Neural cell (in vitro differentiated cells): ENCODE data around the gene INPP5E. TPM values are rescaled to one million over a fixed set of nuclear protein-coding genes. Genes with fewer than 3 reads are reported as not detected.

Experiments
- H2AFZ ChIP-seq: fragments of 200-600, 300-800 bp; sonication (generic), shearing (Covaris generic); 2 replicates; pipeline ENCODE4 v1.6.0; 2014; ENCODE audit warnings: low read depth, mild to moderate bottlenecking, antibody characterized with exemption, low read length, moderate library complexity
- H3F3A ChIP-seq: fragments of 200-600 bp; shearing (Covaris generic); 2 replicates; pipeline ENCODE4 v1.6.1; 2016; ENCODE audit warnings: mild to moderate bottlenecking, moderate library complexity, mixed read lengths, antibody characterized with exemption, low read length; ENCODE audit not compliant: insufficient read depth, poor library complexity, severe bottlenecking
- H3K27ac ChIP-seq: fragments of 200-600, 300-800 bp; sonication (generic), shearing (Covaris generic); 2 replicates; pipeline ENCODE4 v1.5.1; 2014; ENCODE audit warnings: mild to moderate bottlenecking, low read length, moderate library complexity
- H3K27me3 ChIP-seq: fragments of 300-800, 200-600 bp; sonication (generic), shearing (Covaris generic); 2 replicates; pipeline ENCODE4 v1.6.0; 2014; ENCODE audit warnings: mild to moderate bottlenecking, low read depth, low read length, moderate library complexity; ENCODE audit not compliant: insufficient read depth
- H3K36me3 ChIP-seq: fragments of 300-800, 200-600 bp; sonication (generic), shearing (Covaris generic); 2 replicates; pipeline ENCODE4 v1.5.1; 2014; ENCODE audit warnings: mild to moderate bottlenecking, antibody characterized with exemption, low read length, moderate library complexity; ENCODE audit not compliant: insufficient read depth
- H3K4me2 ChIP-seq: fragments of 300-800, 200-600 bp; sonication (generic), shearing (Covaris generic); 2 replicates; pipeline ENCODE4 v1.6.0; 2014; ENCODE audit warnings: mild to moderate bottlenecking, low read length
- H3K4me3 ChIP-seq: fragments of 300-800, 200-600 bp; sonication (generic), shearing (Covaris generic); 2 replicates; pipeline ENCODE4 v1.5.1; 2014; ENCODE audit warnings: mild to moderate bottlenecking, low read length, moderate library complexity
- H3K79me2 ChIP-seq: fragments of 200-600 bp; shearing (Covaris generic); replicated peaks from 2 replicates; pipeline ENCODE4 v1.6.0; 2014; ENCODE audit warnings: mild to moderate bottlenecking, low read length, moderate library complexity; ENCODE audit not compliant: insufficient read depth
- H3K9ac ChIP-seq: fragments of 300-800, 200-600 bp; sonication (generic), shearing (Covaris generic); 2 replicates; pipeline ENCODE4 v1.6.1; 2016; ENCODE audit warnings: mild to moderate bottlenecking, low read length, mixed read lengths
- H3K9me2 ChIP-seq: fragments of 200-600 bp; shearing (Covaris generic); 2 replicates; pipeline ENCODE4 v1.6.1; 2016; ENCODE audit warnings: mild to moderate bottlenecking, low read length, mixed read lengths; ENCODE audit not compliant: insufficient read depth
- H3K9me3 ChIP-seq: fragments of 200-600, 300-800 bp; sonication (generic), shearing (Covaris generic); 2 replicates; pipeline ENCODE4 v1.6.1; 2016; ENCODE audit warnings: mild to moderate bottlenecking, mixed run types, low read length, moderate library complexity, mixed read lengths
- H4K20me1 ChIP-seq: fragments of 200-600 bp; shearing (Covaris generic); 2 replicates; pipeline ENCODE4 v1.6.1; 2016; ENCODE audit warnings: mild to moderate bottlenecking, mixed run types; ENCODE audit not compliant: insufficient read depth
- EP300 ChIP-seq: fragments of 450-650 bp; conservative IDR thresholded peaks from 2 replicates; pipeline ENCODE4 v1.6.1; 2014; ENCODE audit warnings: antibody characterized with exemption, mild to moderate bottlenecking, moderate library complexity; ENCODE audit not compliant: poor library complexity, severe bottlenecking
- EZH2 ChIP-seq: fragments of 200-600, 300-800 bp; shearing (Covaris generic), sonication (generic); IDR thresholded peaks from 2 replicates; pipeline ENCODE4 v1.6.1; 2014; ENCODE audit warnings: antibody characterized with exemption, low read length, borderline replicate concordance, mild to moderate bottlenecking; ENCODE audit not compliant: insufficient read depth, poor library complexity, severe bottlenecking
- MXI1 ChIP-seq: fragments of 450-650 bp; conservative IDR thresholded peaks from 2 replicates; pipeline ENCODE4 v1.6.1; 2014; ENCODE audit warnings: antibody characterized with exemption, mild to moderate bottlenecking; ENCODE audit not compliant: poor library complexity, severe bottlenecking
- POLR2AphosphoS5 ChIP-seq: IDR thresholded peaks from 2 replicates; pipeline ENCODE4 v1.6.1; 2012
- RAD21 ChIP-seq: fragments of 450-650 bp; conservative IDR thresholded peaks from 2 replicates; pipeline ENCODE4 v1.6.1; 2014; ENCODE audit warnings: antibody characterized with exemption, mild to moderate bottlenecking, moderate library complexity
- SMC3 ChIP-seq: fragments of 450-650 bp; conservative IDR thresholded peaks from 2 replicates; pipeline ENCODE4 v1.6.1; 2014; ENCODE audit warnings: antibody characterized with exemption, mild to moderate bottlenecking, moderate library complexity; ENCODE audit not compliant: poor library complexity
- TAF1 ChIP-seq: IDR thresholded peaks from 2 replicates; pipeline ENCODE4 v1.6.1; 2012; ENCODE audit warnings: low read depth
- polyA plus RNA-seq: library from polyadenylated mRNA; depleted of rRNA; stranded (reverse); fragments of >200 nt; gene quantifications from 2 replicates; pipeline ENCODE4 v1.2.3, GENCODE V29; 2014
- TF ChIP-seq, protein P1 (sequence below): IDR thresholded peaks from 2 replicates; pipeline ENCODE4 v1.6.1; 2012; ENCODE audit warnings: borderline replicate concordance
- TF ChIP-seq, protein P2 (sequence below): fragments of 450-650 bp; IDR thresholded peaks from 2 replicates; pipeline ENCODE4 v1.5.1; 2014; ENCODE audit warnings: antibody characterized with exemption, mild to moderate bottlenecking, moderate library complexity; ENCODE audit not compliant: poor library complexity, severe bottlenecking

INPP5E gene
- polyA plus RNA-seq, 1 donor from 2014 or later: 17.9 TPM

DNA sequence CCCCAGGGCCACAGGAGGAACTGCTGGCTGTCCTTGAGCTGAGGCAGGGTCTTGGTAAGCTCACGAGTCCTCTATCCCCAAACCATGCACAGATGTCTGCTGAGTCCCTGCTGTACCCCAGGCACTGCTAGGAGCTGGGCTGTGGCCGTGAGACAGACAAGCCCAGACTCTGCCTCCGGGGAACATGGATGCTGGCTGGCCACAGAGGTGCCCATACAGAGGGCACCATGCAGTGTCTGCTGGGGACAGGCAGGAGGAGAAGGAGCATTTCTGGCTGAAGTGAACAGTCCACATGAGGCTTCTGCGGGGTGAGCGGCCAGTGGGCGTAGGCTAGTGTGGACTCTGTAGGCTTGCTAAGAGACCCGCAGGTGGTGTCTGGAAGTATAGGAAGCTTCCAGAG is 48.0 kb upstream of the INPP5E start:
- no peak for TF ChIP-seq RAD21
- TF ChIP-seq POLR2AphosphoS5: no peak
- no peak for TF ChIP-seq EP300
- TF ChIP-seq MXI1: no peak
- TF ChIP-seq, protein P1, sequence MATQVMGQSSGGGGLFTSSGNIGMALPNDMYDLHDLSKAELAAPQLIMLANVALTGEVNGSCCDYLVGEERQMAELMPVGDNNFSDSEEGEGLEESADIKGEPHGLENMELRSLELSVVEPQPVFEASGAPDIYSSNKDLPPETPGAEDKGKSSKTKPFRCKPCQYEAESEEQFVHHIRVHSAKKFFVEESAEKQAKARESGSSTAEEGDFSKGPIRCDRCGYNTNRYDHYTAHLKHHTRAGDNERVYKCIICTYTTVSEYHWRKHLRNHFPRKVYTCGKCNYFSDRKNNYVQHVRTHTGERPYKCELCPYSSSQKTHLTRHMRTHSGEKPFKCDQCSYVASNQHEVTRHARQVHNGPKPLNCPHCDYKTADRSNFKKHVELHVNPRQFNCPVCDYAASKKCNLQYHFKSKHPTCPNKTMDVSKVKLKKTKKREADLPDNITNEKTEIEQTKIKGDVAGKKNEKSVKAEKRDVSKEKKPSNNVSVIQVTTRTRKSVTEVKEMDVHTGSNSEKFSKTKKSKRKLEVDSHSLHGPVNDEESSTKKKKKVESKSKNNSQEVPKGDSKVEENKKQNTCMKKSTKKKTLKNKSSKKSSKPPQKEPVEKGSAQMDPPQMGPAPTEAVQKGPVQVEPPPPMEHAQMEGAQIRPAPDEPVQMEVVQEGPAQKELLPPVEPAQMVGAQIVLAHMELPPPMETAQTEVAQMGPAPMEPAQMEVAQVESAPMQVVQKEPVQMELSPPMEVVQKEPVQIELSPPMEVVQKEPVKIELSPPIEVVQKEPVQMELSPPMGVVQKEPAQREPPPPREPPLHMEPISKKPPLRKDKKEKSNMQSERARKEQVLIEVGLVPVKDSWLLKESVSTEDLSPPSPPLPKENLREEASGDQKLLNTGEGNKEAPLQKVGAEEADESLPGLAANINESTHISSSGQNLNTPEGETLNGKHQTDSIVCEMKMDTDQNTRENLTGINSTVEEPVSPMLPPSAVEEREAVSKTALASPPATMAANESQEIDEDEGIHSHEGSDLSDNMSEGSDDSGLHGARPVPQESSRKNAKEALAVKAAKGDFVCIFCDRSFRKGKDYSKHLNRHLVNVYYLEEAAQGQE: no peak
- TF ChIP-seq EZH2: no peak
- no peak for TF ChIP-seq SMC3
- TF ChIP-seq, protein P2, sequence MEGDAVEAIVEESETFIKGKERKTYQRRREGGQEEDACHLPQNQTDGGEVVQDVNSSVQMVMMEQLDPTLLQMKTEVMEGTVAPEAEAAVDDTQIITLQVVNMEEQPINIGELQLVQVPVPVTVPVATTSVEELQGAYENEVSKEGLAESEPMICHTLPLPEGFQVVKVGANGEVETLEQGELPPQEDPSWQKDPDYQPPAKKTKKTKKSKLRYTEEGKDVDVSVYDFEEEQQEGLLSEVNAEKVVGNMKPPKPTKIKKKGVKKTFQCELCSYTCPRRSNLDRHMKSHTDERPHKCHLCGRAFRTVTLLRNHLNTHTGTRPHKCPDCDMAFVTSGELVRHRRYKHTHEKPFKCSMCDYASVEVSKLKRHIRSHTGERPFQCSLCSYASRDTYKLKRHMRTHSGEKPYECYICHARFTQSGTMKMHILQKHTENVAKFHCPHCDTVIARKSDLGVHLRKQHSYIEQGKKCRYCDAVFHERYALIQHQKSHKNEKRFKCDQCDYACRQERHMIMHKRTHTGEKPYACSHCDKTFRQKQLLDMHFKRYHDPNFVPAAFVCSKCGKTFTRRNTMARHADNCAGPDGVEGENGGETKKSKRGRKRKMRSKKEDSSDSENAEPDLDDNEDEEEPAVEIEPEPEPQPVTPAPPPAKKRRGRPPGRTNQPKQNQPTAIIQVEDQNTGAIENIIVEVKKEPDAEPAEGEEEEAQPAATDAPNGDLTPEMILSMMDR: no peak
- H3K27me3 ChIP-seq: no peaks in the 10 kb centered on the region
- no peaks in the 10 kb centered on the region for H4K20me1 ChIP-seq
- H3K4me2 ChIP-seq: no peak overlapping the region
- no peaks in the 10 kb centered on the region for H3K36me3 ChIP-seq
- no peak overlapping the region for H3K27ac ChIP-seq
- no peaks in the 10 kb centered on the region for H3K79me2 ChIP-seq
- no peaks in the 10 kb centered on the region for H3K9me2 ChIP-seq
- H3K4me3 ChIP-seq: no peak overlapping the region
- no peaks in the 10 kb centered on the region for H3F3A ChIP-seq
- H3K9me3 ChIP-seq: no peaks in the 10 kb centered on the region
- no peak overlapping the region for H3K9ac ChIP-seq
- no peak overlapping the region for H2AFZ ChIP-seq

GRCh38 chr9:136486823-136487620 is 47.4 kb upstream of the INPP5E start:
- H3K79me2 ChIP-seq: peaks cover under 1% of the 10 kb centered on the region
- no peak overlapping the region for H3K4me3 ChIP-seq
- H3K9me2 ChIP-seq: no peaks in the 10 kb centered on the region
- no peaks in the 10 kb centered on the region for H3K27me3 ChIP-seq
- TF ChIP-seq SMC3: no peak
- TF ChIP-seq, protein P1: no peak
- TF ChIP-seq, protein P2: no peak
- no peak for TF ChIP-seq EZH2
- TF ChIP-seq MXI1: no peak
- no peak for TF ChIP-seq RAD21
- no peak for TF ChIP-seq POLR2AphosphoS5
- TF ChIP-seq EP300: no peak
- TF ChIP-seq TAF1: no peak
- H3K9ac ChIP-seq: no peak overlapping the region
- no peaks in the 10 kb centered on the region for H3F3A ChIP-seq
- H3K36me3 ChIP-seq: no peaks in the 10 kb centered on the region
- H2AFZ ChIP-seq: no peak overlapping the region
- H3K27ac ChIP-seq: no peak overlapping the region
- H3K4me2 ChIP-seq: no peak overlapping the region
- H4K20me1 ChIP-seq: no peaks in the 10 kb centered on the region
- H3K9me3 ChIP-seq: no peaks in the 10 kb centered on the region
